Cerebellar nuclear complex (tissue), 1 donor: ENCODE data around the gene MTURN.
A peak's percentile ranks its signal among the peaks of the same experiment; 100 is the strongest.
"Not testable (repeated sequence)": the region's sequence is repeated elsewhere in the genome, so short reads cannot be mapped to it uniquely, and the experiment has no call there.

ENCODE experiments used
- DNase-seq, 2 experiments: peaks; one replicate each; lab custom pipeline; 2025; lab: John Stamatoyannopoulos, UW

MTURN gene

DNA sequence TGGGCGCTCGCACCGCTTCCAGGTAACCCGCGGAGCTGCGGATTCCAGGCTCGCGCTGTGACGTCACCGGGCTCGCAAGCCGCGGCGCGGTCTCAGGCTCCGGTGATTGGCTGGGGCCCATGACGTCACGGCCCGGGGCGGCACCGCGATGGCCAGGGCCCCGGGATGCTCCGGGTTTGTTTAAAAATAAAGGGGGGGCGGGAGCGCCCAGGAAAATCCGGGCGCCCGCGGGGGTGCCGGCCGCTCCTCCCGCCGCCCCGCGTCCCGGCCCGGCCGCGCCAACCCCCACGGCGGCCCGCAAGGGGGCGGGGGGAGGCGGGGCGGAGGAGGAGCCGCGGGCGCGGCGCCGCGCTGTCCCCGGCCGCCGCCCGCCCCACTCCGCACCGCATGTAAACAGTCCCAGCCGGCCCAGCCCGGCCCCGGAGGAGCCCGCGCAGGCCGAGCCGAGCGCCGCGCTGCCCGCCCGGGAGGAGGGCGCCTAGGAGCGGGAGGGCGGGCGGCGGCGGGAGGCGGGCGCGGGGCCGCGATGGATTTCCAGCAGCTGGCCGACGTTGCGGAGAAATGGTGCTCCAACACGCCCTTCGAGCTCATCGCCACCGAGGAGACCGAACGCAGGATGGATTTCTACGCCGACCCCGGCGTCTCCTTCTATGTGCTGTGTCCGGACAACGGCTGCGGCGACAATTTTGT, at the start of gene MTURN:
MTURN (plus strand) TSS at position 376 of the 690 bp plus-strand sequence; CDS start at position 527, 151 bp downstream.
- DNase-seq = peak in 1 of 2 experiments; percentile 14

DNA sequence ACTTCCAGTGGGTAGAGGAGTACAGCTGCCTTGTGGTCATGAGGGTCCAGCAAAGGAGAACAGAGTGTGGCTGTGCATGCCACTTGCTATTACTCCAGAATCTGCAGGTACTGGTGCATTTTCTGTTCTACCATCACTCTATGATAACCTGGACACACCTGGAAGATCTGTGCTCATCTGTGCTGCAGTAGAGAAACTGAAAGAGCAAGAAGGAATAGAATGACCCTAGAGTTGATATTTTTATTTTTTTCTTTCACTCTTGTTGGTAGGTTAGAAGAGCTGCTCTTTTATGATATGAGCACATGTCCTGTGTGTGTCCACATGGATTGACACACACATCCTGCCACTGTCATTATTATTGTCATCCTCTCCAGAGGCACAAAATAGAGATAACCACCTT, 48.3 kb upstream of the MTURN start:
- no peak for DNase-seq

DNA sequence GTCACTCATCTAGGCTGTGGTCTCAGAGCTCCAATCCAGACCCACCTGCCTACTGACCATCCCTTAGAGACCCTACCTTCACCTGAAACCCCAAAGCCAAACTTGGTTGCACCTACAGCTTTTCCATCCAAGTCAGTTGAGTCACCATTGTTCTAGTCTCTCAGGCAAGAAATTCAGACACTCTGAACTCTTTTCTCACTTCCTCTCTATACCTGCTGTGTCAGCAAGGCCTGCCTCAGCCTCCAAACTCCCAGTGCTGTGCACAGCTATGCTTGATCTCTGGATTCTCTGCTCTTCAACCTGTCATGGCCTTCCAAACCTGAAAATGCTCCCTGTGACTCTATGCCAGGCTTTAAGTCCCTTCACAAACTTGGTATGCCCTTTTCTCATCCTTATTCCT, 47.4 kb upstream of the MTURN start:
- DNase-seq = no peak

DNA sequence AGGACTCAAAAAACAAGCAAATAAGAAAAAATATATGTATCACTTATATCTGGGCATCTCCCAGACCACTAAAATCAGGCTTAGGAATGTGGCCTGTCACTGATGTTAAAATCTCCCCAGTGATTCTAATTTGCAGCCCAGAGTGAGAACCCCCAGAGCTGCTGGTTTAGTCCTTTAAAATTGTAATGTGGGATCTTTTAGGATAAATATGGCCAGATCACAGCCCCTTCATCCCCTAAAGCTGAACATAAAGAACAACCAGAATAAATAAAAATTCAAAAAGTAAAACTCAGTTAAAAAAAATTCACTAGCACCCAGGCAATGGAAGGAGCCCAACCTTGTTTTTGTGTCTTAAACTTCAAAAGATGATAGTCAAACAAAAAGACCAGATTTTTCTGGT, 46.4 kb upstream of the MTURN start:
- DNase-seq = no peak

DNA sequence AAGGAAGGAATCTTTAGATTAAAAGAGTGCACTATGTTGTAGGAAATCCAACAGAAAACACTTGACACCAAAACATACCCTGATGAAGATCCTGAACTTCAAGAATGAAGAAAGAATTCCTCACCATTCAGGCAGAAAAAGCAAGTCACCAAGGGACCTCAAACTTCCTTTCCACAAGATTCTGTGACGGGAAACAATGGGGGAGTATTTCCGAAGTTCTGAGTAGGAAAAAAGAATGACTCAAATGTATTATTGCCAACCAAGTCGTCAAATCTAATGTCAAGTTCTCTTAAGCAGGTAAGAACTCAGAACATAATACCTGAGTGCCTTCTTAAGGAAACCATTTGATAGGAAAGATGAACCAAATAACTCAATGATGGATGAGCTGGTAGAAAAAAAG, 44.7 kb upstream of the MTURN start:
- DNase-seq = no peak

DNA sequence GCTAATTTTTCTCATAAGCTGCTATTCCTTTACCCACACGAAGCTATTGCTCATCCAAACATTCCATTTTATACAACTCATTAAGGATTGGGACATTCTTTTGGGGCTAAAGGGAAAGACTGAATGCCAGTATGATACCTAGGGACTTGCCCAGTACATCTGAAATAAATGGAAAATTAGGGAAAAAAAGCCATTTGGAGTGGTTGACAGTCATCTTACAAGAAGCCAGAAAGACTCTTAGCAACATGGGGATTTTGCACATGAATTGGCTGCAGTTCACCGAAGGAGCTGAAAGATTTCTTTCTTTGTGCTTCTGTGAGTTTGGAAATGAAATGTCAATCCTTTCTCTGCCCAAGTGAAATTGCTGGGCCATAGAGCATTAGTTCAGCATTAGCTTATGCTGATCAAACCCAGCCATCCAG, 43.3 kb upstream of the MTURN start:
- no peak for DNase-seq

DNA sequence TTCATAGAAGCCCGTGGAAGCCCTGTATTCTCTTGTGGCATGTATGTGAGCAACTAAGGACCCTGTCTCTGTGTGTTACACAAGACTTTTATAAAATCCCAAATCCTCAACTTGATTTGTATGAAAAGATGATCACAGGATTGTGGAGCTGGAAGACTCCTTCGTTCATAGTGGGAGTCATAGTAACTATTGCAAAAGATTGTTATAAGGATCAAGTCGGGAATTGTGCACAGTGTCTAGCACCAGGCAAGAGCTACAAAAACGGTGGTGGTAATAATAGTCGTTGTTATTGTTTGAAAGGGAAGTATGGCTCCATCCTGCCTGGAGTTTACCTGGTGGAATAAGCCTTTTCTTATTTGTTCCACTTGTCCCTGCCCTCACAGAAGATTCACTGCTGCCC, 42.8 kb upstream of the MTURN start:
- no peak for DNase-seq

DNA sequence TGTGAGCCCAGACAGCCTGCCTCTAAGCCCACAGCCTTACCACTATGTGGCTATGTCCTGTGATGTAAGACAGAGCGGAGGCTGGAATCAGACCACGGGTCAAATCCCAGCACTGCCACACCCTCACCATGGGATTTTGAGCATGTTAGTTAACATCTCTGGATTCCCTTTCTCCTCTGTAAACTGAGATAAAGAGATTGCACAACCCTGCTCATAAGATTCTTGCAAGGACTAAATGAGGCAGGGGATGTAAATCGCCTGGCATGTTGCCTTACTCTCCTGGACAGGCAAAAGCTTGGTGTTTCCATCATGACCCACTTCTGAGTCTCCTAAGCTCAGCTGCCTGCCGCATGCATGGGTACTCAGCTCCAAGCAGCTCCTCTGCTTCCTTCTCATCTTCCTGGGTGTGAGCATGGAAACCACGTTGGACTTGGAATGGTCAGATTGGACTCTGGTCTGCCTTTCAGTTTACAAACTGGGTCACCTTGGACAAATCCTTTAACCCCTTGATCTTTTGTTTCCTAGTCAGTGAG, 41.3 kb upstream of the MTURN start:
- DNase-seq = no peak

DNA sequence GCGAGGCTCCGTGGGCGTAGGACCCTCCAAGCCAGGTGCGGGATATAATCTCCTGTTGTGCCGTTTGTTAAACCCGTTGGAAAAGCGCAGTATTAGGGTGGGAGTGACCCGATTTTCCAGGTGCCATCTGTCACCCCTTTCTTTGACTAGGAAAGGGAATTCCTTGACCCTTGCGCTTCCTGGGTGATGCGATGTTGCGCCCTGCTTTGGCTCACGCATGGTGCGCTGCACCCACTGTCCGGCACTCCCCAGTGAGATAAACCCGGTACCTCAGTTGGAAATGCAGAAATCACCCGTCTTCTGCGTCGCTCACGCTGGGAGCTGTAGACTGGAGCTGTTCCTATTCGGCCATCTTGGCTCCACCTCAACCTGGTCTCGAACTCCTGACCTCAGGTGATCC, 36.2 kb upstream of the MTURN start:
- not testable (repeated sequence) for DNase-seq

DNA sequence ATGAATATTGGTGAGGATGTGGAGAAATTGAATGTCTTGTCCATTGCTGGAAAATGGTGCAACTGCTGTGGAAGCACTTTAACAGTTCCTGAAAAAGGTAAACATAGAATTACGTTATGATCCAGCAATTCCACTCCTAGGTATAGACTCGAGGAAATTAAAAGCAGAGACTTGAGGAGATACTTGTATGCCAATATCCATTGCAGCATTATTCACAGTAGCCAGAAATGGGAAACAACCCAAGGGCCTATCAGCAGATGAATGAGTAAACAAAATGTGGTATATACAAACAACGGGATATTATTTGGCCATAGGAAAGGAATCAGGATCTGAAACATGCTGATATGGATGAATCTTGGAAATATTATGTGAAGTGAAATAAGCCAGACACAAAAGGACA, 32.5 kb upstream of the MTURN start:
- DNase-seq = no peak

DNA sequence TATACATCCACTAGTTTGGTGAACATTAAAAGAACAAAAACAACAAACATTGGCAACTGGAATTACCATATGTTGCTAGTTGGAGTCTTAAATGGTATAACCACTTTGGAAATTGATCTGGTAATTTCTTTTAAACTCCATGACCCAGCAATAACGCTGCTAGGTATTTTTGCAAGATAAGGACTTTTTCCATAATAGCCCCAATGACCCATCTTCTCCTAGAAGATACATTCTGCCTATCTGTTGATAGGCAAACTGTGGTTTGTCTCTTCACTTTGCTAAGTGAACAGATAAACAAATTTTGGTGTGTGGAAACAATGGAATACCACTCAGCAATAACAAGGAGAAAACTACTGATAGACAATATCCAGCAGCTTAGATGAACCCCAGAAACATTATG, 30.6 kb upstream of the MTURN start:
- DNase-seq = no peak

DNA sequence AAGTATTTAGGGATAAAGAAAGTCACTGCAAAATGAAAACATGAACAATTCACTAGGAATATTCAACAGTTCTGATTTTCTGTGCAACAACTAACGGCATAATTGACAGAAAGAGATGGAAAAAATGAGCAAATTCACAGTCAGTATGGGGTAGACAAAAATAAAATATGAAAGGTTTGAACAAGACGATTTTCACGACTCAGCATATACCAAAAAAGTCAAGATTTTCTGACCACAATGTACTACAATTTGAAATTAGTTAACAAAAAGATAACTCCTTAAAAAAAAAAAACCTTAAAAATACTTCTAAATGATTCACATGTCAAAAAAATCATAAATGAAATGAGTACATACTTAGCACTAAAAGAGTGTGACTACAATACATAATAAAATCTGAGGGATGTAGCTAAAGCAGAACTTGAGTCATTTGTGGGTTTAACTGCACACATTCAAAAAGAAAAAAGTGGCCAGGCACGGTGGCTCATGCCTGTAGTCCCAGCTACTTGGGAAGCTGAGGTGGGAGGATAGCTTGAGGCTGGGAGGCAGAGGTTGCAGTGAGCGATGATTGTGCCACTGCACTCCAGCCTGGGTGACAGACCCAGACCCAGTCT, 22.6 kb upstream of the MTURN start:
- no peak for DNase-seq

DNA sequence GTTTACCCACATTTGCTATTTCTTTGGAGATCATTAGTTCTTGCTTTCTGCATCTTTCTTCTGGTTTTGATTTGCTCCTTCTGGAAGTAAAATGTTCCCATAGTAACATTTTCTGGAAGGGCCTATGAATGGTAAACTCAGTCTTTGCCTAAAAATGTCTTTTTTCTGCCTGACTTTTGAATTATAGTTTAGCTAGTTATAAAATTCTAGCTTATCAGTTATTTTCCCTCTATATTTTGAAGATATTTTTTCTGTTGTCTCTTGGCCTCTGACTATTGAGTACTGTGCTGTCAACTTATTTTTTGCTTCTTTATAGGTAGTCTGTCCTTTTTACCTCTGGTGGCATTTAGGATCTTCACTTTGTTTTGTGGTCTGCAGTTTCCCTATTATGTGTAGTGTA, 21.6 kb upstream of the MTURN start:
- DNase-seq = no peak

DNA sequence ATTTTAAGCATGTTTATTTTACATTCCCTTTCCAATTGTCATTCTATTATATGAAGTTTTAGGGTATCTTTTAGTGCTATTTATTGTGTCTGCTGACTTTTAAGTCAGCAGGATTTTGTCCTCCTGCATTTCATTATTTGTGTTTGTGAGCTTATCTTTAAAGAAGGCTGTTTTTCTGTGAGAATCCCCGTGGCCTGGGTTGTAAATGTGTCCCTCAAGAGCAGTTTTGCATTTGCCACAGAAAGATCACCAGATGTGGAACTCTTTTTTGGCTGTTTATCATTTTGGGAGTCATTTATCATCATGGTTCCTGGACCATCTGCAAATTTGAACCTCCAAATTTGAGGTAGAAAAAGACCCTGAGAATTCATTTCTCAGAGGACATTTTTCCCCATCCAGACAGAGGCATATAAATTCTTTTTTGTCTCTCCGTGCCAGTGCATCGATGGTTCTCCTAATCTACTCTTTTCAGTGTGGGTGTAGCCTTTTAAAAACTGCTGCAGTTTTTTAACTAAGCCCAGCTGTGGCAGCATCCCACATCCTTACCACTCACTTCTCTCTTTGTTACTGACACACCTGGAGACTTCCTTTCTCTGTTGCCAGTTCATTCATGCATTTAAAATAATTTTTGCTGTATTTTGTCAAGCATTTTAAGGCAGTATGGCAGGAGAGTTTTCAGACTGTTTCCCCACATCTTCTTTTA, 20.1 kb upstream of the MTURN start:
- no peak for DNase-seq

DNA sequence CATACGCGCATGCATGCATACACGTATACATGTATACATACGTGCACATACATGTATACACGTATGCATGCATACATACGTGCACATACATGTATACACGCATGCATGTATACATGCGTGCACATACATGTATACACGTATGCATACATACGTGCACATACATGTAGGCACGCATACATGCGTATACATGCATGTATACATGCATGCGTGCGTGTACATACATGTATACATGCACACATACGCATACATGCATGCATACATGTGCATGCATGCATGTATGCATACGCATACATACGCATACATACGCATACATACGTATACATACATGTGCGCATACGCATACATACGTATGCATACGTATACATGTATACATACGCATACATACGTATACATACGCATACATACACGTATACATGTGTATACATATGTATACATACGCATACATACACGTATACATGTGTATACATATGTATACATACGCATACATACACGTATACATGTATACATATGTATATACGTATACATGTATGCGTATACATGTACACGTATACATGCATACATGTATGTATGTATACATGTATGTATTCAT, 19.0 kb upstream of the MTURN start:
- no peak for DNase-seq

DNA sequence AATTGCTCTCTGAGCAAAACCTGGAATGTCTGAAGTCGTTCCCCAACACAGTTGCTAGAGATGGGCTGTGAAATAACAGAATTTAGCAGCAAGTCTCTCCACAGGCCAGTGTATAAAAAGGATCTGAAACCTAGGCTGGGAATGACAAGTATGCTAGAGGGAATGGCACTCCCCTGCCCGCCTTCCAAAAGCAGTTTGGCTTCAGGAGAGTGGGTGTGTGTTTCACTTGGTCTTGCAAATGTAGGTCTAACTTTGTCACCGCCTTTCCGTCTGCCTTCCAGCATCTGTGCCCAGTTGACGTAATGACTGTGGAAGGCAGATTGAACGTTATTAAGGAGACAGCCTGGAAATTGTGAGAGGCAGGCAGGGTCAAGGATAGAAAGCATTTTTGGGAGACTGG, 18.0 kb upstream of the MTURN start:
- DNase-seq = no peak

DNA sequence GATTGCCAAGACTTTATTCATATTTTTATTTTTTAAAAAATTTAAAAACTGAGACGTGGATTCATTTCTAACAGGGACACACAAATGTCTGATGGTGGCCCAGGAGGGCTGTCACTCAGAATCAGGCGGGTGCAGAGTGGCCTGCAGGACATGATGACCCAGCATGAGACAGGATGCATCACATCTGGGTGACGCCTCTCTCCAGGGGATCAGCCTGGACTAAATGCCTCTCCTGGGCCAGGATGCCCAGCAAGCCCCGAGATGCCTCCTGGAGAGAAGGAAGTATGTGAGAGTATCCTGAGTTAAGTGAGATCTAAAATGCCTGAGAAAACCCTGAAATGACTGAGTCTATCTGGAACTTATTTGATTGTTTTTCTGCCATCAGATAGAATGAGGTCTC, 16.9 kb upstream of the MTURN start:
- no peak for DNase-seq

DNA sequence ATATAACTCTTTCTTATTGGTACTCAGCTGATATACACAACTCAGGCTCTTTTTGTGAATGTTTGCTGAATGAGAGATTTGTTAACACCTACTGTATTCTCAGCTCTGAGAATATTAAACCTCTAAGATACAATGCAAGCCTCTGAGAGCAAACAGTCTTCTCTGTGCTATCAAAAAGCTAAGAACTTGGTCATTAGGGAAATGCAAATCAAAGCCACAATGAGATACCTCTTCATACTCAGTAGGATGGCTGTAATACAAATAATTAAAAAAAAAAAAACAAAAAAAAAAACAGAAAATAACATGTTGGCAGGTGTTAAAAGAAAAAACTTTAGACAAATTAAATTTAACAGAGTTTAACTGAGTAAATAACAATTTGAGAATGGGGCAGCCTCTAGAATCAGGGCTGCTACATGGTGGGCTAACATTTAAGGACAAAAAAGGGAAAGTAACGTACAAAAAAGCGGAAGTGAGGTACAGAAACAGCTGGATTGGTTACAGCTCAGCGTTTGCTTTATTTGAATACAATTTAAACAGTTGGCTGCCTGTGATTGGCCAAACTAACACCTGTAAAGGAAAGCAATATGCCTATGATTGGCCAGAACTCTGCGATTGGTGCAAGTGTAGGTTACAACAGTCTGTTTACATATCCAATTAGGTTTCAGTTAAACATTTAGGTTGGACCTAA, 14.8 kb upstream of the MTURN start:
- no peak for DNase-seq

DNA sequence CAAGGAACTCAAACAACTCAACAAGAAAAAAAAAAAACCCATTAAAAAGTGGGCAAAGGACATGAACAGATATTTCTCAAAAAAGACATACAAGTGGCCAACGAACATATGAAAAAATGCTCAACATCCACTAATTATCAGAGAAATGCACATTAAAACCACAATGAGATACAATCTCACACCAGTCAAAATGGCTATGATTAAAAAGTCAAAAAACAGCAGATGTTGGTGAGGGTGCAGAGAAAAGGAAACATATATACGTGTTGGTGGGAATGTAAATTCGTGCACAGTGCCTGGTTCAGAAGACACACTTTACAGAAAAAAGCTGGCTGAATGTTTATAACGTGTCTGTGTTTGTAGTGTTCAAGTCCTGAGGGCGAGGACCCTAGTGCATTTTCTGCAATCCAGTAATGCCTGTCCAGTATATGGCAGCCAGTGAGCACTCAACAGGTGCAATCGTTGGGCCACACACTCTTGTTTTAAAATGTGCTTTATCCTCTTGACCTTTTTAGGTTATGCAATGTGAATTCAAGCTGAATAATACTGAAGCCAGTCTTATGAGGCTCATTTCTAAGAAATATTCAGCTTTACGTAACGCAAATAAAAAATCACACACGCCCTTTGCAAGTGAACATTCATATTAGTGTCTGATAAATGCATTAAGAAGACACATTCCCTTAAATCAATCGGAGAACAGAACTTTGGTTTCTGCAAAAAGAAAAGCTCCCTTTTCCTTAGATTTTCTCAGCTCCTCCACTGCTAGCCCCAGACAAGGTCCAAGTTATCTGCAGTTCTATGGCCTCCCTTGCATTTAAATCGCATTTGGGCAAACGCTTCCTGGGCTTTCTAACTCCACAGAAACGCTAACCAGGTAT, 813 bp upstream of the MTURN start:
- DNase-seq = no peak

DNA sequence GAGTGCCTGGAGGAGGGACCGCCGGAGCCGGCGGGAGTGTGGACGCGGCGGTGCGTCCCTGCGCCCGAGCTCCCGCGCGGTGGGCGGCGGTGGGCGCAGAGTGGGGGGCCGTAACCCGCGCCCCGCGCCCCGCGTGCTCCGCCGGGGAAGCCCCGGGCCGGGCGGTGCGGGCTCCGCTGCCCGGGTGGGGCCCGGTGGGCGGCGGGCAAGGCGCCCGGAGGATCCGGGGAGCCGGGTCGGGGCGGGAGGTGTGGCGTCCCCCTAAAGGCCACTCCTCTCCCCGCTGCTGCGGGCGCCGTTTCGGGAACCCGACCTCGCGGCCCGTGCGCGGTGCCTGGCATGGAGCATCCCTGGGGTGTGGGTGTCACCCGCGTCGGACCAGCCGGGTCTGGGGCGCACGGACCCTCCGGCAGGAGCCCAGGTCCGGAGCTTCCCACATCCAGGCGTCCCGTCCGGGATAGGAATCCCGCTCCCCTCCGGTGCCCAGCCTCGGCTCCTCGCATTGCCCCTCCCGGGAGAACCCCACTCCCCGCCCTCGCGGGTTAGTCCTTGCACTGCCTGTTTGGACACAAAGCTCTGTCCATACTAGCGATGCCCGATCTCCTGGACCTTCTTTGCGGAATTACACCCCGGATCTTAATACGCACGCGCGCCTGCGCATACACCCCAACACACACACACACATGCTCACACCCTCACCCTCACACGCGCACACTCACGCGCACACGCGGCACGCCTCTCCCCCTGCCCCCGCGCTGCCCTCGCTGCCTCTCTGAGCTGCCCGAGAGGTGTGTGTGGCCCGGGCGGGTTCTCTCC, 723 bp downstream of the MTURN start:
- no peak for DNase-seq
